Measurements from ENCODE around the gene CARD14.

DNA sequence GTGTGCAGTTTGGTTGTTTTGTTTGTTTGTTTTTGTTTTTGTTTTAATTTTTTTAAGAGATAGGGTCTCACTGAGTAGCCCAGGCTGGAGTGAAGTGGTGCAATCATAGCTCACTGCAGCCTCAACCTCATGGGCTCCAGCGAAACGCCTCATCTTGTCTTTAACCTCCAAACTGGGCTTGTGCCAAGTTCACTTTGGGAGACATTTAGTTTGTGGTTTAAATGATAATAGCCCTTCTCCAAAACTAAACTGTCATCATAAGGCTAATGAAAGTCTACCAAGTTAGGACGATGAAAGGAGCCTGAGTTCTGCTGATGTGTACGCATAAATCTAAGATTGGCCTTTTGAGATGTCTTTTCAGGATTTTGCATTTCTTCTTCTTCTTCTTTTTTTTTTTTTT lies 6.5 kb upstream of the CARD14 start:
- TF ChIP-seq, protein P1, sequence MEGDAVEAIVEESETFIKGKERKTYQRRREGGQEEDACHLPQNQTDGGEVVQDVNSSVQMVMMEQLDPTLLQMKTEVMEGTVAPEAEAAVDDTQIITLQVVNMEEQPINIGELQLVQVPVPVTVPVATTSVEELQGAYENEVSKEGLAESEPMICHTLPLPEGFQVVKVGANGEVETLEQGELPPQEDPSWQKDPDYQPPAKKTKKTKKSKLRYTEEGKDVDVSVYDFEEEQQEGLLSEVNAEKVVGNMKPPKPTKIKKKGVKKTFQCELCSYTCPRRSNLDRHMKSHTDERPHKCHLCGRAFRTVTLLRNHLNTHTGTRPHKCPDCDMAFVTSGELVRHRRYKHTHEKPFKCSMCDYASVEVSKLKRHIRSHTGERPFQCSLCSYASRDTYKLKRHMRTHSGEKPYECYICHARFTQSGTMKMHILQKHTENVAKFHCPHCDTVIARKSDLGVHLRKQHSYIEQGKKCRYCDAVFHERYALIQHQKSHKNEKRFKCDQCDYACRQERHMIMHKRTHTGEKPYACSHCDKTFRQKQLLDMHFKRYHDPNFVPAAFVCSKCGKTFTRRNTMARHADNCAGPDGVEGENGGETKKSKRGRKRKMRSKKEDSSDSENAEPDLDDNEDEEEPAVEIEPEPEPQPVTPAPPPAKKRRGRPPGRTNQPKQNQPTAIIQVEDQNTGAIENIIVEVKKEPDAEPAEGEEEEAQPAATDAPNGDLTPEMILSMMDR (IDR thresholded peaks at IDR 0.05): no peak
- TF ChIP-seq POLR2A (IDR thresholded peaks at IDR 0.05): no peak

Measured in right lobe of liver (tissue), 4 donors.